ENCODE data around the gene LSM14B. TPM values are rescaled to one million over a fixed set of nuclear protein-coding genes. Genes with fewer than 3 reads are reported as not detected.

The LSM14B gene
- total RNA-seq, 3 donors from 2014 or later (not counting 1 experiment from before 2014, with no cell fraction given), result 41.1 to 56.2 (median 47.3) TPM

DNA sequence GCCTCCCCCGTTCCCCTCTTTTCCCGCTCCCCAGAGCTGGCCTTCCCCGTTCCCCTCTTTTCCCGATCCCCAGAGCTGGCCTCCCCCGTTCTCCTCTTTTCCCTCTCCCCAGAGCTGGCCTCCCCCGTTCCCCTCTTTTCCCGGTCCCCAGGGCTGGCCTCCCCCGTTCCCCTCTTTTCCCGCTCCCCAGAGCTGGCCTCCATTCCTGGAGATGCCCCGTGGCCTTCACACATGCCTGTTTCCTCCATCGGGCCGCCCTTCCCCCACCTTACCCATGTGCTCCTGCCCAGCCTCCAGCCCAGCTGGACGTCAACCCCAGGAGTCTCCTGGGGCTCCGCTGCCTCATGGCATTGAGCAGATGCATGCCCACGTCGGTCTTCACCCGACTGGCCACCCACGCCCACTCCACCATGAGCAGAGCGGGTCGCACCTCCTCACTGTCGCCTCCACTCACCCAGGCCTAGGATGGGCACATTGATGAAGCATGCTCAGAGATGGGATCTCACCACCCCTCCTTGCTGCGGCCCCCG is 29.6 kb downstream of the LSM14B start:
- TF ChIP-seq, protein P1, sequence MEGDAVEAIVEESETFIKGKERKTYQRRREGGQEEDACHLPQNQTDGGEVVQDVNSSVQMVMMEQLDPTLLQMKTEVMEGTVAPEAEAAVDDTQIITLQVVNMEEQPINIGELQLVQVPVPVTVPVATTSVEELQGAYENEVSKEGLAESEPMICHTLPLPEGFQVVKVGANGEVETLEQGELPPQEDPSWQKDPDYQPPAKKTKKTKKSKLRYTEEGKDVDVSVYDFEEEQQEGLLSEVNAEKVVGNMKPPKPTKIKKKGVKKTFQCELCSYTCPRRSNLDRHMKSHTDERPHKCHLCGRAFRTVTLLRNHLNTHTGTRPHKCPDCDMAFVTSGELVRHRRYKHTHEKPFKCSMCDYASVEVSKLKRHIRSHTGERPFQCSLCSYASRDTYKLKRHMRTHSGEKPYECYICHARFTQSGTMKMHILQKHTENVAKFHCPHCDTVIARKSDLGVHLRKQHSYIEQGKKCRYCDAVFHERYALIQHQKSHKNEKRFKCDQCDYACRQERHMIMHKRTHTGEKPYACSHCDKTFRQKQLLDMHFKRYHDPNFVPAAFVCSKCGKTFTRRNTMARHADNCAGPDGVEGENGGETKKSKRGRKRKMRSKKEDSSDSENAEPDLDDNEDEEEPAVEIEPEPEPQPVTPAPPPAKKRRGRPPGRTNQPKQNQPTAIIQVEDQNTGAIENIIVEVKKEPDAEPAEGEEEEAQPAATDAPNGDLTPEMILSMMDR (IDR thresholded peaks at IDR 0.05), result no peak
- no peaks in the 10 kb centered on the region for H3K36me3 Mint-ChIP-seq
- Histone ChIP-seq H3K27ac (ENCODE audit: low read length) (no peak overlapping the region), H3K4me1 (ENCODE audit: control insufficient read depth, insufficient read depth, low read length) (peaks cover 6% of the 10 kb centered on the region), H3K27me3 (ENCODE audit: control insufficient read depth, insufficient read depth, low read length) (no peaks in the 10 kb centered on the region), H3K9me3 (ENCODE audit: control insufficient read depth, insufficient read depth, low read length) (no peaks in the 10 kb centered on the region), H3K4me3 (ENCODE audit: low read length) (no peak overlapping the region), H3K36me3 (ENCODE audit: control insufficient read depth, insufficient read depth, low read length) (no peaks in the 10 kb centered on the region)
- H3K9me3 Mint-ChIP-seq, result peaks cover 0 to 2% of the 10 kb centered on the region in 2 donors
- intact Hi-C loops (cut with micrococcal nuclease), result no loop called here
- H3K4me1 Mint-ChIP-seq, result peaks cover 17 to 35% of the 10 kb centered on the region in 2 donors
- no peaks in the 10 kb centered on the region for H3K27me3 Mint-ChIP-seq (ENCODE audit: low read depth in 2 of 2)
- H3K27ac Mint-ChIP-seq, result no peak overlapping the region
- no peak for ATAC-seq
- 88% methylated on average over 23 of the region's 23 CpGs for WGBS (ENCODE audit: insufficient coverage)
- H3K4me3 Mint-ChIP-seq, result no peak overlapping the region
- no peak for DNase-seq

DNA sequence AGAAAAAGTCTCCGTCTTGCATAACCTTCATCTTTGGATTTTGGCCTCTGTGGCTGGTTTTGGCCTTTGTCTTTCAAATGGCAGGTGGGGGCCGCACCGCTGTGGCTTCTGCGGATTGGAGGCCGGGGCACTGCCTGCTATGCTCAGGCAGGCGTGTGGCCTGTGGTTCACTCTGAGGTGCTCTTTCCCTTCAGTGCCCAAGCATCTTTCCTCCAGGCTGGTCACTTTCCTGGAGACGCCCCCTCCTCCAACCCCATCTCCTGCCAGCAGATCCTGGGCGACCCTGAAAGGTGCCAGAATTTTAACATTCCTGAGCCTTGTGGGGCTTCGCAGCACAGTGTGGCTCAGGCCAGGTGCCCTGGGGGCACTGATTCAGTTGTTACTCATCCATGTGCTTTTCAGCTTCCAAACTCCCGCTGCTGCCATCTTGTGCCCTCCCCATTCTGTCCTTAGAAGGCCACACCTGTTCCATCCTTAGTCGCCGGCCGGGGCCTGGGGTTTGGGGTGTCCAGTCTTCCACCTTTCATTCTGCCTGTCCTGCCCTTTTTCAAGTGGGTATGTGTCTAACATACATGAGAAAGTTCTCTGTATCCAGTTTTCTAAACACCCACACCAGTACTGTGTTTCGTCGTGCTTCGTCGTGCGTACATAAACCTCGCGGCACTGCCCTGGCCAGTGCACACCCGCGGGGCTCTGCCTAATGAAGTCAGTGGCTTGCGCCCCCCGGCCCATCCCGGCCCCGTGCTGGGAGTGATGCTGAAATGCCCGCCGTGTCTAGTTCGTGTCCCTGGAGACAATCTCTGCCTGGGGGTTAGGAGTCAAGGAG is 33.4 kb downstream of the LSM14B start:
- Mint-ChIP-seq H3K4me3 (no peak overlapping the region), H3K4me1 (peaks cover 5 to 24% of the 10 kb centered on the region in 2 donors), H3K36me3 (no peaks in the 10 kb centered on the region), H3K27me3 (ENCODE audit: low read depth in 2 of 2) (no peaks in the 10 kb centered on the region), H3K27ac (peak overlapping the region in 1 of 2 donors; percentile 55), H3K9me3 (peaks cover 0 to 2% of the 10 kb centered on the region in 2 donors)
- DNase-seq (no peak), ATAC-seq (no peak)
- intact Hi-C loops (cut with micrococcal nuclease), result loop anchor here (2.0 kb wide), 1 partner anchor 145 kb away; no protein-coding TSS in a partner anchor
- TF ChIP-seq, protein P1 (IDR thresholded peaks at IDR 0.05), result no peak
- Histone ChIP-seq H3K36me3 (ENCODE audit: control insufficient read depth, insufficient read depth, low read length) (no peaks in the 10 kb centered on the region), H3K4me3 (ENCODE audit: low read length) (no peak overlapping the region), H3K9me3 (ENCODE audit: control insufficient read depth, insufficient read depth, low read length) (no peaks in the 10 kb centered on the region), H3K27me3 (ENCODE audit: control insufficient read depth, insufficient read depth, low read length) (no peaks in the 10 kb centered on the region), H3K4me1 (ENCODE audit: control insufficient read depth, insufficient read depth, low read length) (peaks cover 18% of the 10 kb centered on the region), H3K27ac (ENCODE audit: low read length) (no peak overlapping the region)
- 92% methylated on average over 29 of the region's 29 CpGs for WGBS (ENCODE audit: insufficient coverage)

DNA sequence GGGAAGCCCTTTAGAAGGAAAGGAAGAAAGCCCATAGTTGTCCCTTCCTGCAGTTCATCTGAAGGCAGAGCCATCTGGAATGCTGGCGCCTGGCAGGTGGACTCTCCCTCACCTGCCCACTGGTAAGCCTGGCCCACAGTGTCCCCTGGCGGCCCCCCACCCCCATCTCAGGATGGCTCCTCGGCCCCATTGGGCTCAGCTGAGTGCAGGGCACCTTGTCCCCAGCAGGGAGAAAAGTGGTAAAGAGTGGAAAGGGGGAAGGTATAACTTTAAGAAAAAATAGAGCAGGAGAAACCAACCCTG is 33.9 kb downstream of the LSM14B start:
- Mint-ChIP-seq H3K27ac (peak overlapping the region in 1 of 2 donors; percentile 55), H3K27me3 (ENCODE audit: low read depth in 2 of 2) (no peaks in the 10 kb centered on the region), H3K4me1 (peaks cover 5 to 23% of the 10 kb centered on the region in 2 donors), H3K36me3 (no peaks in the 10 kb centered on the region), H3K9me3 (peaks cover 0 to 2% of the 10 kb centered on the region in 2 donors), H3K4me3 (no peak overlapping the region)
- Histone ChIP-seq H3K4me1 (ENCODE audit: control insufficient read depth, insufficient read depth, low read length) (peaks cover 18% of the 10 kb centered on the region), H3K9me3 (ENCODE audit: control insufficient read depth, insufficient read depth, low read length) (no peaks in the 10 kb centered on the region), H3K36me3 (ENCODE audit: control insufficient read depth, insufficient read depth, low read length) (peaks cover 2% of the 10 kb centered on the region), H3K27me3 (ENCODE audit: control insufficient read depth, insufficient read depth, low read length) (no peaks in the 10 kb centered on the region), H3K4me3 (ENCODE audit: low read length) (no peak overlapping the region), H3K27ac (ENCODE audit: low read length) (no peak overlapping the region)
- TF ChIP-seq, protein P1 (IDR thresholded peaks at IDR 0.05), result no peak
- 100% methylated on average over 1 of the region's 3 CpGs for WGBS (ENCODE audit: insufficient coverage)
- no peak for DNase-seq
- intact Hi-C loops (cut with micrococcal nuclease), result loop anchor here (2.0 kb wide), 1 partner anchor 145 kb away; no protein-coding TSS in a partner anchor
- ATAC-seq, result no peak
